ENCODE results near the gene VCAM1.

The VCAM1 gene

DNA sequence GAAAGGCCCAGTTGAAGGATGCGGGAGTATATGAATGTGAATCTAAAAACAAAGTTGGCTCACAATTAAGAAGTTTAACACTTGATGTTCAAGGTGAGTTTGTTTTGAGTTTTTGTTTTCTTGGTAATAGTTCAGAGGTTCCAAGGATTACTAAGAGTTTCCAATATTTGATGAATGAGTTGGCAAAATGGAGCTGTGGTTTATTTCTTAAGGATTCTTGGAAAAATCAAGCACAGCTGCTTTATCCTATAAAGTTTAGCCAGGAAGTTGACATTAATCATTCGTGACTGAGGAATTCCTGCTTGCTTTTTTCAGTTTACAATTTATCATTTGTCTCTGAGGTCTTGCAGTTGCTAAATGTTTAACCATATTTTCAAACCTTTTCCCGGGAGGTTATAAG lies 15.1 kb downstream of the VCAM1 start:
- TF ChIP-seq, protein P1, sequence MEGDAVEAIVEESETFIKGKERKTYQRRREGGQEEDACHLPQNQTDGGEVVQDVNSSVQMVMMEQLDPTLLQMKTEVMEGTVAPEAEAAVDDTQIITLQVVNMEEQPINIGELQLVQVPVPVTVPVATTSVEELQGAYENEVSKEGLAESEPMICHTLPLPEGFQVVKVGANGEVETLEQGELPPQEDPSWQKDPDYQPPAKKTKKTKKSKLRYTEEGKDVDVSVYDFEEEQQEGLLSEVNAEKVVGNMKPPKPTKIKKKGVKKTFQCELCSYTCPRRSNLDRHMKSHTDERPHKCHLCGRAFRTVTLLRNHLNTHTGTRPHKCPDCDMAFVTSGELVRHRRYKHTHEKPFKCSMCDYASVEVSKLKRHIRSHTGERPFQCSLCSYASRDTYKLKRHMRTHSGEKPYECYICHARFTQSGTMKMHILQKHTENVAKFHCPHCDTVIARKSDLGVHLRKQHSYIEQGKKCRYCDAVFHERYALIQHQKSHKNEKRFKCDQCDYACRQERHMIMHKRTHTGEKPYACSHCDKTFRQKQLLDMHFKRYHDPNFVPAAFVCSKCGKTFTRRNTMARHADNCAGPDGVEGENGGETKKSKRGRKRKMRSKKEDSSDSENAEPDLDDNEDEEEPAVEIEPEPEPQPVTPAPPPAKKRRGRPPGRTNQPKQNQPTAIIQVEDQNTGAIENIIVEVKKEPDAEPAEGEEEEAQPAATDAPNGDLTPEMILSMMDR (IDR thresholded peaks at IDR 0.05; ENCODE audit: low read depth, low read length, missing control alignments) = no peak
- DNase-seq (ENCODE audit: low read depth) = no peak
- H3K4me3 ChIP-seq (ENCODE audit: low read depth, low read length) = no peak overlapping the region

DNA sequence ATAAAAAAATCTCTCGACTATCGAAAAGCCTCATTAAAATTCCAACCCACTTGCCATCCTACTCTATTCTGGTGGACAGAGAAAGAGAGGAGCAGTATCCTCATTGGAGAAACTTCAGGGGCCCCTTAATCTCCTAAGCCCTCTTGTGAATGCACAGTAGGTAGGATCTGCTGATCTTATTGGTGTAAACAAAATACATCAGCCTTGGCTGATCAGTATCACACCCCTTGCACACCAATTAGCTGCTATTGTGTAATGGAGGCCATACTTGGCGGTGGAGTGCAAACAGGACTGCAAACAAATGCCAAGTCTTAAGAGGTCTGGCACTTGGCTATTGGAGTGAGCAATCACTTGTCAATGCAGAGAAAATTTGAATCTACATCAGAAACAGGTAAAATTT lies 15.7 kb downstream of the VCAM1 start:
- H3K4me3 ChIP-seq (ENCODE audit: low read depth, low read length) = no peak overlapping the region
- TF ChIP-seq, protein P1 (IDR thresholded peaks at IDR 0.05; ENCODE audit: low read depth, low read length, missing control alignments) = no peak
- DNase-seq (ENCODE audit: low read depth) = no peak

DNA sequence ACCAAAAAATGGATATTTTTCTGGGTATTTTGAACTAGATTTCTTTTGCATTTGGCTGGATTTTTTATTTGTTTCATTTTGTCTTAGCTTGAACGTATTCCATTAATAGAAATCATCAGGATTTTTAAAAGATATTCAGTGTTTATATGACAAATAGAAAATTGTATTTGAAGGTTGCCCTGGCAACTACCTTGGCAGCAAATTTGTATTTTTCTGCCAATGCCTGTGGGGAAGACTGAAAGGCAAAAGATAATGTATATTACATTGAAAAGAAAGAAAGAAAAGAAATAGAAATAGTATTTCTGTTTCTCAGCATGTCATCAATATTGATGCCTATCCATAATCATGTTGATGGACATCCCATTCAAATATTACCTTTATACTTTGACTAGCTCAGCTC lies 16.8 kb downstream of the VCAM1 start:
- DNase-seq (ENCODE audit: low read depth) = no peak
- H3K4me3 ChIP-seq (ENCODE audit: low read depth, low read length) = no peak overlapping the region
- TF ChIP-seq, protein P1 (IDR thresholded peaks at IDR 0.05; ENCODE audit: low read depth, low read length, missing control alignments) = no peak

DNA sequence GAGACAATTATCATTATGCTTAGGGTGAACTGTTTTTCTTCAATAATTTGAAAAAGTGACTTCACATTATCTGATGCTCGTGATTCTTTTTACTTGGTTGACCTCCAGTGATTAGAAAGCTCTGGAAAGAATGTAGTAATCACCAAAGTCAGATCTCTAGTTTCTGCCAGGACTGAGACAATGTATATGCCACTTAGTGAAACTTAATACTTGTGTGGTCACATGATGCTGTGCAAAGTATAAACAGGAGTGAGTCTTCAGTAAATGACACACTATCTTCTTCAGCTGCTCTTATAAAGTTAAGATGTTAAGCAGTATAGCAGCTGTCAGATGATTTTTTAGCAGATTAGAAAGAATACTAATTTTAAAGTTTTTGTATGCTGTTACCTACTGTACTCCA lies 17.2 kb downstream of the VCAM1 start:
- DNase-seq (ENCODE audit: low read depth) = no peak
- TF ChIP-seq, protein P1 (IDR thresholded peaks at IDR 0.05; ENCODE audit: low read depth, low read length, missing control alignments) = no peak
- H3K4me3 ChIP-seq (ENCODE audit: low read depth, low read length) = no peak overlapping the region

DNA sequence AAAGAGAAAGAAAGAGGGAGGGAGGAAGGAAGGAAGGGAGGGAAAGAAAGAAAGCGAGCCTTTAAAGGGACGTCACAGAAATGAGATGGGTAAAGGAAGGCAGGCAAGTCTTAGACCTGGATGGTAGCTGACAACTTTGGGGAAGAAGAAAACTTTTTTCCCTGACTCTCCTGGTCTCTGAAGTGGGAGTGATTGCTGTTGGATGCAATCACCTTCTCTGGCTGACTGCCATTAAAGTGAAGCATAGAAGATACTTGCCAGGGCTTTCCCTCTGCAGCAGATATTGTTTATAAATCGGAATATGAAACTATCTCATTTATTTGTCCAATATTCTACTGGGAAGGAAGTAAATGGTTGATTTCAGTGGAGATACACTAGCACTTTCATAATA lies 27.0 kb downstream of the VCAM1 start:
- no peak overlapping the region for H3K4me3 ChIP-seq (ENCODE audit: low read depth, low read length)
- TF ChIP-seq, protein P1 (IDR thresholded peaks at IDR 0.05; ENCODE audit: low read depth, low read length, missing control alignments) = no peak

DNA sequence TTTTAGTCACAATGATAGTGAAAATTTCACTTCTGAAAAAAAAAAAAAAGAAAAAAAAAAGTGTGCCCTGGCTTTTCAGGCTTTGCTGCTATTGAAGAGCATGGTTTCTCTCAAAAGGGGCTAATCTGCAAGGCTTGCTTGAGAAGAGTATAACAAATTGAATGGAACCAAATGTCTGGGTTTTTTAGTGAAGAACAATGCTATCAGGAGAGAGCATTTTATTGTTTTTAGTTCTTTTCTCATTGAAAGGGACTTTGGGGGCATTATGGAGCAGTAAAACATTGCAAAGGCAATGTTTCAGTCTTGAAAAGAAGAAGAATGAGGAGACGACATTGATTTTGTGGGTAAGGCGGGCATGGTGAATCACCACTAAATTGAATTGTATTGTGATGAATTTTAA lies 28.2 kb downstream of the VCAM1 start:
- no peak for DNase-seq (ENCODE audit: low read depth)
- H3K4me3 ChIP-seq (ENCODE audit: low read depth, low read length) = no peak overlapping the region
- TF ChIP-seq, protein P1 (IDR thresholded peaks at IDR 0.05; ENCODE audit: low read depth, low read length, missing control alignments) = no peak

More for the DNA sequence above, 27.0 kb downstream of the VCAM1 start:
- DNase-seq (ENCODE audit: low read depth) = no peak

DNA sequence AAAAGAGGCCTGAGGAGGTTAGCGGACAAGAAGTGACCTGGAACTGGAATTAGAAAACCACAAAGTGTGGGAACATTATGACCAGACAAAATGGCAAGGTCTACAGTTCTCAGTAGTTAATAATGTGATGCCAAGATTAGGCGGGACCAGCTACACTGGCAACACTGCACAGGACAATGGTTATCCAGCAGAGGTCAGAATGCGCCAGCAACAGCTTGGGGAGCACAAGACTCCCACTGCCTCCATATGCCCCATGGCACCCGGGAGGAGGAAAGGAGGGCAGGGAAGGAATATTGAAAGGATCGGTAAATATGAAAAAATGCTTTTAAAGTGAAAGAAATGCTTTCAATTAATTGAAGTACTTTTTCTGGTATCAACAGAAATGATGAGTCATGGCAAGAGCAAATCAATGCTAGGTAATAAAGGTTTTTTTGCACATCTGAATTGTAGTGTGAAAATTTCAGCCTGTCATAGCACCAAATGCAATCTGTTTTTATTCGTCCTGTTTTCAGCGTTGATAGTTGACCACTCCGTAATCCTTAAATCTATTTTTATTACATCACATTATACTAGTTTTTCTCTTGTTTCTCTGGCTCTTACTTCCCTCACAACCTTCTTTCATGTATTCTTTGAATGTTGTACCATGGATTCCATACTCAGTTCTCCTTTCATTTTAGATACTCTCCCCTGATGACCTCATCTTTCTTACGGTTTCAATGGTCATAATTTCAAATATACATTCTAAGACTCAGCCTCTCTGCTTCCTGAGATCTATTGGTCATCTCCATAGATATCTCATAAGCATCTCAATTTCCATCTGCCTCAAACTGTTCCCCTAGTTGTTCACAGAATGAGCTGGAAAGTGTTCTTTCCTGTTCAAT lies 30.7 kb downstream of the VCAM1 start:
- H3K4me3 ChIP-seq (ENCODE audit: low read depth, low read length) = no peak overlapping the region
- TF ChIP-seq, protein P1 (IDR thresholded peaks at IDR 0.05; ENCODE audit: low read depth, low read length, missing control alignments) = no peak
- DNase-seq (ENCODE audit: low read depth) = no peak

Data from GM12864 (cell line).